Measurements from ENCODE around the gene TRIM37.
"Not testable (repeated sequence)": the region's sequence is repeated elsewhere in the genome, so short reads cannot be mapped to it uniquely, and the experiment has no call there.

The TRIM37 gene

DNA sequence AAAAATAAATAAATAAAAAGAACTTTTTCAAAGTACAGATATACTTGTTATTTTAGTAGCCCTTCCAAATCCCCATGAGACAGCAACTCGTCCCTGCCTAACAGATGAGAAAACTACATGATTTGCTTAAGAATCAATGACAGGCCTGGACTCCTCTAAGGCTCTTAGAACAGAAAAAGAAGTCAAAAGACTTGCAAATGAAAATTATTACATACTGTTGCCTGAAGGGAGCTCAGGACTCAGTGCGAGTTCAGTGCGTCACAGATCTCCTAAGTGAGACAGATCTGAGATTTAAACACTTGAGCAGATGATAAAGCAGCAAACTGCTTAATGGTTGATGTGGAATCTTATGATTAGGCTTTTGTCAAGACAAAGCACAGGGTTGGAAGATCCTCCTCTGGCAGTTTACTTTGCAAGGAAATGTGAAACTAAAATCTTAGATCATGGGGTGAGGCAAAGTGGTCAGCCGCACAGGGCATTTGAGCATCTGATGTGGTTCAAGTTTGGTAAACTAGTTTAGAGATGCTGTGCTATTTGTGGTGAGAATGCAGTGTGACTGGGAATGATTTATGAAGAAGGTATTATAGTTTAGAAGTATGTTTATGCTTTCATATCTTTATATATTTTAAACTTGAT lies 138.1 kb downstream of the TRIM37 start:
- no peak for TF ChIP-seq EZH2 (optimal IDR thresholded peaks at IDR 0.05; ENCODE audit: low read depth, low read length)
- Histone ChIP-seq H3K27me3 (replicated peaks; ENCODE audit: insufficient read depth, low read length) (no peaks in the 10 kb centered on the region), H3F3A (ENCODE audit: insufficient read depth, low read length) (no peaks in the 10 kb centered on the region), H3K36me3 (replicated peaks; ENCODE audit: insufficient read depth, low read length) (no peaks in the 10 kb centered on the region), H3K27ac (ENCODE audit: low read length) (no peak overlapping the region), H2AFZ (ENCODE audit: low read length) (no peak overlapping the region), H3K9ac (ENCODE audit: low read length) (no peak overlapping the region), H3K79me2 (ENCODE audit: low read length) (no peaks in the 10 kb centered on the region), H3K4me3 (ENCODE audit: low read length) (no peak overlapping the region), H3K9me2 (replicated peaks; ENCODE audit: insufficient read depth, low read length) (no peaks in the 10 kb centered on the region), H3K4me2 (ENCODE audit: low read depth, low read length) (no peak overlapping the region), H3K4me1 (ENCODE audit: low read length) (no peaks in the 10 kb centered on the region), H4K20me1 (ENCODE audit: insufficient read depth, low read length) (no peaks in the 10 kb centered on the region), H3K9me3 (replicated peaks; ENCODE audit: insufficient read depth, low read length) (no peaks in the 10 kb centered on the region)
- DNase-seq: no peak

DNA sequence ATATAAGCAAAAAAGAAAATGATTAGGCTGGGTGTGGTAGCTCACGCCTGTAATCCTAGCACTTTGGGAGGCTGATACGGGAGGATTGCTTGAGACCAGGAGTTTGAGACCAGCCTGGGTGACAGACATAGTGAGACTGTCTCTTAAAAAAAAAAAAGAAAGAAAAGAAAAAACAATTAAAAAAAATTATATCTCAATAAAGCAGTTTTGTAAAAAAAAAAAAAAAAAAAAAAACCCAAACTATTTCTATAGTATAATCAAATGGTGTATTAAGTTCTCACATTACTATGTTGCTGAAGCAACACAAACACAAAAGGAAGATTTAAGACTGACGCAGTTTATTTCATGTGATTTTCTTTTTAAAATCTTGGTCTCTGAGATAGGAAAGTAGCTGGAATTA lies 140.5 kb downstream of the TRIM37 start:
- Histone ChIP-seq H3K4me1 (ENCODE audit: low read length) (no peaks in the 10 kb centered on the region), H3K36me3 (replicated peaks; ENCODE audit: insufficient read depth, low read length) (no peaks in the 10 kb centered on the region), H4K20me1 (ENCODE audit: insufficient read depth, low read length) (no peaks in the 10 kb centered on the region), H3K9me3 (replicated peaks; ENCODE audit: insufficient read depth, low read length) (no peaks in the 10 kb centered on the region), H3K27ac (ENCODE audit: low read length) (no peak overlapping the region), H3K9me2 (replicated peaks; ENCODE audit: insufficient read depth, low read length) (no peaks in the 10 kb centered on the region), H3K4me2 (ENCODE audit: low read depth, low read length) (no peak overlapping the region), H3K27me3 (replicated peaks; ENCODE audit: insufficient read depth, low read length) (no peaks in the 10 kb centered on the region), H3F3A (ENCODE audit: insufficient read depth, low read length) (no peaks in the 10 kb centered on the region), H3K9ac (ENCODE audit: low read length) (no peak overlapping the region), H3K79me2 (ENCODE audit: low read length) (no peaks in the 10 kb centered on the region), H2AFZ (ENCODE audit: low read length) (no peak overlapping the region), H3K4me3 (ENCODE audit: low read length) (no peak overlapping the region)
- no peak for DNase-seq
- TF ChIP-seq EZH2phosphoT487 (IDR thresholded peaks at IDR 0.05; ENCODE audit: low read length) (no peak), EZH2 (optimal IDR thresholded peaks at IDR 0.05; ENCODE audit: low read depth, low read length) (no peak)
- TF ChIP-seq, protein P1, sequence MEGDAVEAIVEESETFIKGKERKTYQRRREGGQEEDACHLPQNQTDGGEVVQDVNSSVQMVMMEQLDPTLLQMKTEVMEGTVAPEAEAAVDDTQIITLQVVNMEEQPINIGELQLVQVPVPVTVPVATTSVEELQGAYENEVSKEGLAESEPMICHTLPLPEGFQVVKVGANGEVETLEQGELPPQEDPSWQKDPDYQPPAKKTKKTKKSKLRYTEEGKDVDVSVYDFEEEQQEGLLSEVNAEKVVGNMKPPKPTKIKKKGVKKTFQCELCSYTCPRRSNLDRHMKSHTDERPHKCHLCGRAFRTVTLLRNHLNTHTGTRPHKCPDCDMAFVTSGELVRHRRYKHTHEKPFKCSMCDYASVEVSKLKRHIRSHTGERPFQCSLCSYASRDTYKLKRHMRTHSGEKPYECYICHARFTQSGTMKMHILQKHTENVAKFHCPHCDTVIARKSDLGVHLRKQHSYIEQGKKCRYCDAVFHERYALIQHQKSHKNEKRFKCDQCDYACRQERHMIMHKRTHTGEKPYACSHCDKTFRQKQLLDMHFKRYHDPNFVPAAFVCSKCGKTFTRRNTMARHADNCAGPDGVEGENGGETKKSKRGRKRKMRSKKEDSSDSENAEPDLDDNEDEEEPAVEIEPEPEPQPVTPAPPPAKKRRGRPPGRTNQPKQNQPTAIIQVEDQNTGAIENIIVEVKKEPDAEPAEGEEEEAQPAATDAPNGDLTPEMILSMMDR (IDR thresholded peaks at IDR 0.05; ENCODE audit: low read length): no peak

DNA sequence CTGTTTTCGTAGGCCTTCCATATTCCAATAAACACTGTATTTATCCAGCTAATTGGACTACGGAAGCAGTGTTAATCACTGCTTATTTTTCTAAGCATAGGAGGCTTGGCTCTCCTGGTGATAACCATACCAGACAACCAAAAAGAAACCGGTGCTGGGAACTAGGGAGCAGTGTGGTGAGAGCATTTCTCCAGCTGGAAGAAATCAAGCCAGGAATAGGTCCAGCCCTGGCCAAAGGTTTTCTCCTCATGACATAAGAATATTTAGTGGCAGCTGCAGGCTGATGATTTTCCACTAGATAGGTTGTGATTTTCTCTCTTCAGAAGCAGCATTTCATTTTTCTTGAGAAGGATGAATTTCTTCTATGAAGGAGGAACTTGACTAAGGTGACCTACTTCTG lies 141.5 kb downstream of the TRIM37 start:
- DNase-seq: no peak
- Histone ChIP-seq H3K4me2 (ENCODE audit: low read depth, low read length) (no peak overlapping the region), H3K36me3 (replicated peaks; ENCODE audit: insufficient read depth, low read length) (no peaks in the 10 kb centered on the region), H3K27me3 (replicated peaks; ENCODE audit: insufficient read depth, low read length) (no peaks in the 10 kb centered on the region), H2AFZ (ENCODE audit: low read length) (no peak overlapping the region), H3K27ac (ENCODE audit: low read length) (no peak overlapping the region), H3F3A (ENCODE audit: insufficient read depth, low read length) (no peaks in the 10 kb centered on the region), H3K79me2 (ENCODE audit: low read length) (no peaks in the 10 kb centered on the region), H4K20me1 (ENCODE audit: insufficient read depth, low read length) (no peaks in the 10 kb centered on the region), H3K9me3 (replicated peaks; ENCODE audit: insufficient read depth, low read length) (no peaks in the 10 kb centered on the region), H3K4me3 (ENCODE audit: low read length) (no peak overlapping the region), H3K9me2 (replicated peaks; ENCODE audit: insufficient read depth, low read length) (no peaks in the 10 kb centered on the region), H3K4me1 (ENCODE audit: low read length) (no peaks in the 10 kb centered on the region), H3K9ac (ENCODE audit: low read length) (no peak overlapping the region)
- TF ChIP-seq EZH2 (optimal IDR thresholded peaks at IDR 0.05; ENCODE audit: low read depth, low read length) (no peak), EZH2phosphoT487 (IDR thresholded peaks at IDR 0.05; ENCODE audit: low read length) (no peak)
- TF ChIP-seq, protein P1 (IDR thresholded peaks at IDR 0.05; ENCODE audit: low read length): no peak

DNA sequence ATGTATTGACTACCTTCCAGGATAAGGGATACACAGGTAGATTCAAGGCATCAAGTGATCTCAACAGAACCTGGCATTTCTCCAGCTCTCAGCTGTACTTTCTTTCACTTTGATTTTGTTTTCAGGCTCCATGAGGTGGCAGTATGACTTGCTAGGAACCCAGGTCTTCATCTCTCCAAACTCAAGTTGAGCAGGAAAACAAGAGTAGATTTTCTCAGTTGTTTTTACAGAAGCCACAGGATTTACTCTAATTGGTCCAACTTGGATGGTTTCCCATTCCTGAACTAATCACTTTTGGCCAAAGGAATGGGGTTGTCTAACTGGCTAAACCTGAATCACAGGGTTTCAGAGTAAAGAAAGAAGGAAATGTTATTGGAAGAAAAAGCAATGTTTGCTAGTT lies 146.6 kb downstream of the TRIM37 start:
- Histone ChIP-seq H4K20me1 (ENCODE audit: insufficient read depth, low read length) (no peaks in the 10 kb centered on the region), H3K27me3 (replicated peaks; ENCODE audit: insufficient read depth, low read length) (no peaks in the 10 kb centered on the region), H3K9me2 (replicated peaks; ENCODE audit: insufficient read depth, low read length) (no peaks in the 10 kb centered on the region), H3K4me2 (ENCODE audit: low read depth, low read length) (no peak overlapping the region), H3K4me1 (ENCODE audit: low read length) (no peaks in the 10 kb centered on the region), H3K9me3 (replicated peaks; ENCODE audit: insufficient read depth, low read length) (no peaks in the 10 kb centered on the region), H3K9ac (ENCODE audit: low read length) (no peak overlapping the region), H3F3A (ENCODE audit: insufficient read depth, low read length) (no peaks in the 10 kb centered on the region), H3K4me3 (ENCODE audit: low read length) (no peak overlapping the region), H3K27ac (ENCODE audit: low read length) (no peak overlapping the region), H3K36me3 (replicated peaks; ENCODE audit: insufficient read depth, low read length) (no peaks in the 10 kb centered on the region), H3K79me2 (ENCODE audit: low read length) (no peaks in the 10 kb centered on the region), H2AFZ (ENCODE audit: low read length) (no peak overlapping the region)
- peak; percentile 10 for DNase-seq
- TF ChIP-seq EZH2phosphoT487 (IDR thresholded peaks at IDR 0.05; ENCODE audit: low read length) (no peak), EZH2 (optimal IDR thresholded peaks at IDR 0.05; ENCODE audit: low read depth, low read length) (no peak)
- TF ChIP-seq, protein P1 (IDR thresholded peaks at IDR 0.05; ENCODE audit: low read length): peak; percentile 15; the same call in 1 of the 2 replicates

DNA sequence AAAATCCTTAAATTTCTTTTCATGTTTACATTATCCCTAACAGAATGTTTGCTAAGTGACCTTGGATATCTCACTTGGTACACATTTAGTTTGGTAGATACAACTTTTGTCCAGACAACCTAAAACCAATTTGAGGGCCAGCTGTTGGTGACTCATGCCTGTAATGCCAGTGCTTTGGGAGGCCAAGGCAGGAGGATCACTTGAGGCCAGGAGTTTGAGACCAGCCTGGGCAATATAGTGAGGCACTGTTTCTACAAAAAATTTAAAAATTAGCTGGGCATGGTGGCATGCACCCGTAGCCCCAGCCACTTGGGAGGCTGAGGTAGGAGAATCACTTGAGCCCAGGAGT lies 149.0 kb downstream of the TRIM37 start:
- DNase-seq; H3K9me2 ChIP-seq (replicated peaks; ENCODE audit: insufficient read depth, low read length); H3F3A ChIP-seq (ENCODE audit: insufficient read depth, low read length); H3K79me2 ChIP-seq (ENCODE audit: low read length); H3K27me3 ChIP-seq (replicated peaks; ENCODE audit: insufficient read depth, low read length); H2AFZ ChIP-seq (ENCODE audit: low read length); H4K20me1 ChIP-seq (ENCODE audit: insufficient read depth, low read length); H3K9ac ChIP-seq (ENCODE audit: low read length); H3K27ac ChIP-seq (ENCODE audit: low read length); H3K4me1 ChIP-seq (ENCODE audit: low read length); H3K9me3 ChIP-seq (replicated peaks; ENCODE audit: insufficient read depth, low read length); H3K4me3 ChIP-seq (ENCODE audit: low read length); H3K36me3 ChIP-seq (replicated peaks; ENCODE audit: insufficient read depth, low read length); H3K4me2 ChIP-seq (ENCODE audit: low read depth, low read length): not testable (repeated sequence)

All from MM.1S (cell line).